NCI-H2107 (cell line): Measurements from ENCODE around the gene SLC16A10.
"Not testable (repeated sequence)": the region's sequence is repeated elsewhere in the genome, so short reads cannot be mapped to it uniquely, and the experiment has no call there.

Source experiments
- DNase-seq: peaks from one replicate; lab custom pipeline; 2025; lab: John Stamatoyannopoulos, UW

SLC16A10 gene

DNA sequence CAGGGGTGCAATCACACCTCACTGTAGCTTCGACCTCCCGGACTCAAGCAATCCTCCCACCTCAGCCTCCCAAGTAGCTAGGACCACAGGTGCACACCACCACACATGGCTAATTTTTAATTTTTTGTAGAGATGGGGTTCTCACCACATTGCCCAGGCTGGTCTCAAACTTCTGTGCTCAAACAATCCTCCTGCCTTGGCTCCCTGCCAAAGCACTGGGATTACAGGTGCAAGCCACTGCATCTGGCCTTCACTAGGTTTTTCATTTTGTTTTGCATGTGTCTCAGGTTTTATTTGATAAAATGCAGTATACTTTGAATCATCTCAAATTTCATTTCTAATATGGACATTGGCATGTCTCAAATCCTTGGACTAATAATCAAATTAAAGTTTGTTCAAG is 98.7 kb downstream of the SLC16A10 start:
- DNase-seq, result no peak

- DNase-seq, result no peak
Measured at GRCh38 chr6:111187874-111188273, 100.6 kb downstream of the SLC16A10 start.

GRCh38 chr6:111189666-111190210 is 102.4 kb downstream of the SLC16A10 start:
- not testable (repeated sequence) for DNase-seq

GRCh38 chr6:111190637-111191036 is 103.3 kb downstream of the SLC16A10 start:
- no peak for DNase-seq

GRCh38 chr6:111191136-111191535 is 103.8 kb downstream of the SLC16A10 start:
- DNase-seq, result not testable (repeated sequence)

GRCh38 chr6:111192911-111193555 is 105.7 kb downstream of the SLC16A10 start:
- no peak for DNase-seq

DNA sequence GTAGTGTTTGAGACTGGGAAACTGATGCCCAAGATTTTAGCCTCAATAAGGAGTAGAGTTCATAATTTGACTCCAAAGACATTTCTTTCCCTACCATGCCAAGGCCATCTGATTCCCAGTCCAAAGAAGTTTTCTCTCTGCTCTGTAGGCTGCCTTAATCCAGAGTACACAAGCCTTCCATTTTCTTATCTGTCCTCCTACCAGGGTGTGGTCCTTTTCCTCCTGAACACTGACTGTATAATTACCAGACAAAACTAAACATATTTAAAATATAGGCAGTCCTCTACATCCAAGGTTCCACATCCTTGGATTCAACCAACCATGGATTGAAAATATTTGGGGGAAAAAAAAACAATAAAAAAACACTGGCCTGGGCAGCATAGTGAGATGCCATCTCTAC is 108.4 kb downstream of the SLC16A10 start:
- no peak for DNase-seq

DNA sequence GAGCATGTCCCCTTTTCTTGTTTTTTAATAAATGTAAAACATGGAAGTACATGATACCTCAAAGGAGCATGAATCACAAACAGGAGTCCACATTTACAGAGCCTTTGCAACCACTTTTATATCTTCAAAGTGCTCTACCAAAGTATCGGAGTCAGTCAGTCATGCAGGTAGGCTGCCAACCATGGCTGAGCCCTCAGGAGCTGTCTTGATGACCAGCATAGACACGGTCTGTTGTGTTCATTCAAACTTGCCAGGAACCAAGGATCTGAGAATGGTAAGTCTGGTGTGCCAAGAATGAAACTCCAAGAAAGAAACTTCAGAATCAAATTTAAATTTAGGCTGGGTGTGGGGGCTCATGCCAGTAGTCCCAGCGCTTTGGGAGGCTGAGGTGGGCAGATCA is 111.5 kb downstream of the SLC16A10 start:
- no peak for DNase-seq

- DNase-seq, result no peak
Measured at GRCh38 chr6:111199935-111200334, 112.6 kb downstream of the SLC16A10 start.

DNA sequence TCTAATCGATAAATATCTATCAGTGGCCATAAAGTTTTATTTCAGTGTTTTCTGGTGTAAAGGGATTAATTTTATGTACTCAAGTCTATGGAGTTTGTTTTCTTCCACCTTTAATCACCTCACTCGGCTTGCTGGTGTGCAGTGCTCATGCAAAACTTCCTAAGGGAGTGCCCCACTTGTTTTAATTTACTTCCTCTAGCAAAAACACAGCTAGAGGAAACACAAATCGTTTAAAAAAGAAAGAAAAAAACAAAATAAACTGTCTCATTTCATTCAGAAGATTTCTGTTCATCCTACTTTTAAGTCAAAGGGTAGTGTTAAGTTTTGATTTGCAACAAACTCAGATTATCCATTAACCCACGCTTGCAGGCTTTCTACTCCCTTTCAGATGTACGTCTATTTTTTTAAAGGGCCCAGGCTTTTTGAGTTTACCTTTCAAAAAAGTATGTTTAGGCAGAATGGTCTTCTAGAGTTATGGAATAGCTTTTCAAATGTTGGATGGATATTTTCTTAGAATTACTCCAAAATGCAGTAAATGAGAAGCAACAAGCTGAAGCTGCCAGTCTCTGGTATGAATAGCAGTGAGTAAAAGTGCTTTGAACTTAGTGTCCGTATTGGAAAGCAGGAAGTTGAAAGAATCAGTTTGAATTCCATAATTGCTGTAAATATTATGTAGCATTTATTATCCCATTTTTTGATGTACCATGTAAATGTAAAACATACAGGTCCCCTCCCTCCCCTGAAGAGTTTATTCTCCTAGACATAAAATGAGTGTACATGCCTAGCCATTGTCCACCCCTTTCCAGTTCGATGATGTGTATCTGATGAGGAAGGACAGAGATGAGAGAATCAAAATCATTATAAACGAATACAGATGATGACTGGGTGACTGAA is 113.3 kb downstream of the SLC16A10 start:
- no peak for DNase-seq

GRCh38 chr6:111201244-111201554 is 113.9 kb downstream of the SLC16A10 start:
- no peak for DNase-seq

GRCh38 chr6:111201764-111202163 is 114.5 kb downstream of the SLC16A10 start:
- no peak for DNase-seq

DNA sequence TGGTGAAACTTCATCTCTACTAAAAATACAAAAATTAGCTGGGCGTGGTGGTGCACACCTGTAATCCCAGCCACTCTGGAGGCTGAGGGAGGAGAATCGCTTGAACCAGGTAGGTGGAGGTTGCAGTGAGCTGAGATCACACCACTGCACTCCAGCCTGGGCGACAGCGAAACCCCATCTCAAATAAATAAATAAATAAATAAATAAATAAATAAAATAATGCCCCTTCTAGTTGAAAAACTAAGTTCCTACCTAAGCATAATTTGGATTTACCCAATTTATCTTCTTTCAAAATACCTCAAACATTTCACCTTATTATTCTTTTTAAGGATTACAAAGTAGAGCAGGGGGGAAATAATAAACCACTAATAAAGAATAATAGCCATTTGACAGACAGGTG is 116.2 kb downstream of the SLC16A10 start:
- not testable (repeated sequence) for DNase-seq

DNA sequence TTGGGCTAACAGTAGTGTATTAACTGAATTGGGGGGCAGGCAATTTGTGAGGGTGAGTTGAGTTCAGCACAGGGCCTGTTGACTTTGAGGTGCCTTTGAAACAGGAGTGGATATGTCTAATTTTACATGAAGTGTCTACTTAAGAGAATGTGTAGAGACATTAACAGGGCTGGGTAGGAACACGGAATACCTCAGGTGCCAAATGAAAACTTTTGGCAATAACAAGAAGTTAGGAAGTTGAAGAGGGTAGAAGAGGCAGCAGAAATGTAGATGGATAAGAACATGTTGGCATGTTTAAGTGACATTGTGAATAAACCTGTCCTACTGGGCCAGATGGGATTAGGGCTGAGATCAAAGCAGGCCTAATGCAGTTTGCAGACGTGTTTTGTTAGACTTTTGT is 117.0 kb downstream of the SLC16A10 start:
- no peak for DNase-seq

- no peak for DNase-seq
Measured at GRCh38 chr6:111204881-111205280, 117.6 kb downstream of the SLC16A10 start.

DNA sequence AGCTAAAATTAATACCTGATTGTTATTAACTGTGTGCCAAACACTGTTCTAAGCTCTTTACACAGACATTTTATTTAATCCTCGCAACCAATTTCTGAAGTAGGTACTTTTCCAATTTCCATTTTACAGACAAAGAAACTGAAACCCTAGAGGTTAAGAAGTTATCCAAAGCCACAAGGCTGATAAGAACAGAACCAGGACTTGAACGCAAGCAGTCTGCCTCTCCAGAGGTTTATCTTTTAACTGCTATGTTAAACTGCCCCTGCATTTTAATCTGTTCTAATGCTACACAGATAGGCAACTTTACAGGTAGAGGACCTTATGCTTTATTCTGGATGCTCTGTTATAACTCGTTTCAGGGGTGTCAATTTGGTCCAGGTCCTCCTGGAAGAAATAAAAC is 118.2 kb downstream of the SLC16A10 start:
- no peak for DNase-seq

DNA sequence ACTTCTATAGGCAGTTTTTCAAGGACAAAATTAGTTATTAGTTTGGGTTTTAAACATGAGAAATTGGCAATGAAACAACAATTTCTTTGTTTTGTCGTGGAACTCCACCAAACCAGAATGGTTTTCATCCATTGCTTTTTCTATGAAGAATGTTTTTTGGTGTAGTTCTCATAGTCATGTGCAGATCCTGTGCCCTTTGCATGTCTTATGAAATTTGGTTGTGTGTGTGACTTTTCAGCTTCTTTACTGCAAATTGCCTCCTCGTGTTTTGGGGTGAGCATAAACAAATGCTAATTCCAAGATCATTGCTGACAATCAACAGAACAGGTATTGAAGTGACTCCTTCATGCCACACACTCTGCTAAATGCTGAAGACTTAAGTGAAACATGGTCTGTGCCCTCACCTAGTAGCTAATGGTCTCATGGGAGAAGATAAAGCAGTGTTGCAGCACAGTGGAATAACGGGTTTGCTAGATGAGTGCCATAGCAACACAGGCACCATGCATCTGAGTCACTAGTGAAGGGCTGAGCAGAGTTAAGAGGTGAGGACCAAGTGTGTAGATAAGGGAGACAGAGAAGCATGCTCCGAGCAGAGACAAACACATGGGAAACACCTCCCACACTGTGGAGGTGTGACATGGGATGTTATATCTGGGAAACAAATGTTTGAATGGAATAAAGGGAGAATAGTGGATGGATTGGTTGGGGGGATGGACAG is 120.0 kb downstream of the SLC16A10 start:
- no peak for DNase-seq

DNA sequence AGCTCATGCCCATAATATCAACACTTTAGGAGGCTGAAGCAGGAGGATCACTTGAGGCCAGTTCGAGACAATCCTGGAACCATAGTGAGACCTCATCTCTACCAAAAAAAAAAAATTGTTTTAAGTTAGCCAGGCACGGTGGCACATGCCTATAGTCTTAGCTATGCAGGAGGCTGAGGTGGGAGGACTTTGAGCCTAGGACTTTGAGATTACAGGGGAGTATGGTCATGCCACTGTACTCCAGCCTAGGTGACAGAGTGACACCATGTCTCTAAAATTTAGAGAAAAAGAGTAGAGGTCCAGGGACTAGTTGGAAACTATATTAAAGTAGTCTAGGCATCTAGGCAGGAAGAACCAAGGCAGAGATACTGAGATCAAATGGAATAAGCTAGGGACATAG is 121.6 kb downstream of the SLC16A10 start:
- DNase-seq, result no peak

DNA sequence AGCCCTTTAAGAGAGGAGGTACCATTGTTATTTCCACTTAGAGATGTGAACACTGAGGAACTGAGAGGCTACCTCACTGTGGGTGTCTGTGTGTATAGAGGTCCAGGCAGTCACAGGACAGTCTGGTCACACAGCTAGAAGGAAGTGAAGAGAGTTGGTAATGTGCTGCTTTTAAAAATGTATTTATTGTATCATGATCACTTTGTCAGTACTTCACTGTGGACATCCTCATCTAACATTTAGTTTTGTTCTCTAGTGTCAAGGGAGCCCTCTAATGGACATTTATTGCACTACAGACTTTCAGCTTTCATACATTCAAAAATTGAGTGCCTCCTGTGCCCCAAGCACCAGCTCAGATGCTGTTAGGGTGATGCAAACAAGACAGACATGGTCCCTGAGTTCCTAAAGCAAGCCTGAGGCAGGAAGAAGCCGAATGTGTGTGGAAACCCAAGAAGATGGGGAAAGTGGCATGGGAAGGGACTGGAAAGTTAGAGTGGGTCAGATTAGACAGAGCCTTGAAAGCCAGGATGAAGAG is 123.0 kb downstream of the SLC16A10 start:
- peak; percentile 29 for DNase-seq

GRCh38 chr6:111211411-111212030 is 124.2 kb downstream of the SLC16A10 start:
- no peak for DNase-seq

- no peak for DNase-seq
Measured at GRCh38 chr6:111212625-111213024, 125.3 kb downstream of the SLC16A10 start.

DNA sequence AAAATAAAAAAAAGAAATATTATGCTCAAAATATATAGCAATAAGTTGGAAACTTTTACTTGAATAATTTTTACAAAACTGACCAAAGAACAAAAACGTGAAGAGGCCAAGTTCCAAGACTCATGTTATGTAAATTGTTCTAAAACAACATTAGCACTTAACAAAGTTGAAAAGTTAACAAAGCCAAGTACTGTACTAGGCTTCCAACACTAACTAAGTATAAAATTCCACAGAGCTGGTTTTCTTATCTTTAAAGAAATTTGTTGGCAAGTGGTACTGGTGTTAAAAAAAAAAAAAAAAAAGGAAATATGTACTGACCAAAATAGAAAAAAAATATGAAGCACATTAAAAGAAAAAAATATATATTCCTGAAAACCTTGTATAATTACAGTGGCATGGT is 127.8 kb downstream of the SLC16A10 start:
- DNase-seq, result no peak
